SK-N-SH treated with all-trans-retinoic acid at 6 μM for 48 hours (cell line): ENCODE data around the gene UBE2U.

Source experiments
- ATAC-seq: fragments of 200-7000 bp; cut with Tn5 transposase; 3 replicates; pipeline ENCODE4 v1.9.1; 2020; ENCODE audit warnings: mild to moderate bottlenecking, moderate library complexity
- ARNTL ChIP-seq: fragments of 450-650 bp; formaldehyde crosslinking; IDR thresholded peaks from 2 replicates; pipeline ENCODE4 v1.5.0; 2020; ENCODE audit warnings: low read depth, mild to moderate bottlenecking, moderate library complexity, borderline replicate concordance
- BACH2 ChIP-seq: fragments of 250-450 bp; sonication (Bioruptor Pico); IDR thresholded peaks from 2 replicates; pipeline ENCODE4 v1.9.0; 2021; ENCODE audit warnings: mild to moderate bottlenecking, borderline replicate concordance
- CREB5 ChIP-seq: fragments of 250-450 bp; sonication (Bioruptor Pico); IDR thresholded peaks from 2 replicates; pipeline ENCODE4 v1.5.1; 2020; ENCODE audit warnings: low read depth, mild to moderate bottlenecking, moderate library complexity
- CSDC2 ChIP-seq: fragments of 250-450 bp; sonication (Bioruptor Pico); IDR thresholded peaks from 2 replicates; pipeline ENCODE4 v1.5.0; 2020; ENCODE audit warnings: mild to moderate bottlenecking, moderate library complexity
- CSRNP3 ChIP-seq: fragments of 250-450 bp; sonication (Bioruptor Pico); IDR thresholded peaks from 2 replicates; pipeline ENCODE4 v1.5.1; 2021; ENCODE audit warnings: mild to moderate bottlenecking, moderate library complexity
- ESRRG ChIP-seq: fragments of 250-450 bp; sonication (Bioruptor Pico); IDR thresholded peaks from 2 replicates; pipeline ENCODE4 v1.6.1; 2021; ENCODE audit warnings: mild to moderate bottlenecking
- GLIS3 ChIP-seq: fragments of 250-450 bp; sonication (Bioruptor Pico); IDR thresholded peaks from 2 replicates; pipeline ENCODE4 v1.5.0; 2020; ENCODE audit warnings: mild to moderate bottlenecking, moderate library complexity
- ISL1 ChIP-seq: fragments of 250-450 bp; sonication (Bioruptor Pico); IDR thresholded peaks from 2 replicates; pipeline ENCODE4 v2.1.2; 2022; ENCODE audit warnings: mild to moderate bottlenecking, moderate library complexity
- OSR1 ChIP-seq: fragments of 250-450 bp; sonication (Bioruptor Pico); IDR thresholded peaks from 2 replicates; pipeline ENCODE4 v1.8.0; 2022; ENCODE audit warnings: moderate library complexity, mild to moderate bottlenecking, inconsistent platforms
- POU6F1 ChIP-seq: fragments of 250-450 bp; sonication (Bioruptor Pico); IDR thresholded peaks from 2 replicates; pipeline ENCODE4 v1.8.0; 2021; ENCODE audit warnings: low read depth, mild to moderate bottlenecking, moderate library complexity, borderline replicate concordance
- PPARA ChIP-seq: fragments of 250-450 bp; sonication (Bioruptor Pico); IDR thresholded peaks from 2 replicates; pipeline ENCODE4 v1.5.0; 2020; ENCODE audit warnings: mild to moderate bottlenecking, borderline replicate concordance
- RARB ChIP-seq: fragments of 250-450 bp; sonication (Bioruptor Pico); IDR thresholded peaks from 2 replicates; pipeline ENCODE4 v1.8.0; 2021; ENCODE audit warnings: mild to moderate bottlenecking, moderate library complexity
- TCF4 ChIP-seq: fragments of 250-450 bp; sonication (Bioruptor Pico); IDR thresholded peaks from 2 replicates; pipeline ENCODE4 v1.8.0; 2021; ENCODE audit warnings: mild to moderate bottlenecking, moderate library complexity, borderline replicate concordance
- TOX ChIP-seq: fragments of 250-450 bp; sonication (Bioruptor Pico); IDR thresholded peaks from 2 replicates; pipeline ENCODE4 v1.8.0; 2021; ENCODE audit warnings: mild to moderate bottlenecking, moderate library complexity, borderline replicate concordance
- TSHZ2 ChIP-seq: fragments of 250-450 bp; sonication (Bioruptor Pico); IDR thresholded peaks from 2 replicates; pipeline ENCODE4 v1.5.0; 2020; ENCODE audit warnings: mild to moderate bottlenecking, moderate library complexity
- ZC3H10 ChIP-seq: fragments of 250-450 bp; sonication (Bioruptor Pico); IDR thresholded peaks from 2 replicates; pipeline ENCODE4 v1.5.1; 2021; ENCODE audit warnings: mild to moderate bottlenecking, moderate library complexity
- ZFP3 ChIP-seq: fragments of 250-450 bp; sonication (Bioruptor Pico); IDR thresholded peaks from 2 replicates; pipeline ENCODE4 v1.5.0; 2020; ENCODE audit warnings: mild to moderate bottlenecking, moderate library complexity
- ZFP30 ChIP-seq: fragments of 450-650 bp; formaldehyde crosslinking; IDR thresholded peaks from 2 replicates; pipeline ENCODE4 v1.5.0; 2022; ENCODE audit warnings: mild to moderate bottlenecking, moderate library complexity
- ZNF565 ChIP-seq: fragments of 450-650 bp; formaldehyde crosslinking; conservative IDR thresholded peaks from 2 replicates; pipeline ENCODE4 v1.5.0; 2020; ENCODE audit warnings: low read depth, mild to moderate bottlenecking, moderate library complexity
- ZNF70 ChIP-seq: fragments of 450-650 bp; formaldehyde crosslinking; IDR thresholded peaks from 2 replicates; pipeline ENCODE4 v1.5.0; 2020; ENCODE audit warnings: mild to moderate bottlenecking, moderate library complexity
- ZNF8 ChIP-seq: fragments of 450-650 bp; formaldehyde crosslinking; IDR thresholded peaks from 2 replicates; pipeline ENCODE4 v1.5.0; 2020; ENCODE audit warnings: mild to moderate bottlenecking, moderate library complexity

The UBE2U gene

DNA sequence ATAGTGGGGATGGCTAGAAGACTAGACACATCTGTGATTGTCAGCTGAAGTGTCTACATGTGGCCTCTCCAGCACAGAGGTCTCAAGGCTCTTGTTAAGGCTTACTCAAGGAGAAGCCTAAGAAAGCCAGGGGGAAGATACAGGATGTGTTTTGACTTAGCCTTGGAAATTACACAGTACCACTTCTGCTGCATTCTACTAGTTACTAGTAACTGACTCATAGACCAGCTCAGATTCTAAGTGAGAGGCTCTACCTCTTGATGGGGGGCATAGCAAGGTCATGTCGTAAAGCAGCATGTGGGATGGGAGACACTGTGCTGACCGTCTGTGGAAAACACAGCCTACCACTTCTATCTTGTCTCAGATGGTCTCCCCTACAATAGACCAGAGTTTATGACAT, 99.5 kb downstream of the UBE2U start:
- peak; percentile 46 for ATAC-seq
- TF ChIP-seq ZNF565 (CRISPR knock-in tag): no peak

DNA sequence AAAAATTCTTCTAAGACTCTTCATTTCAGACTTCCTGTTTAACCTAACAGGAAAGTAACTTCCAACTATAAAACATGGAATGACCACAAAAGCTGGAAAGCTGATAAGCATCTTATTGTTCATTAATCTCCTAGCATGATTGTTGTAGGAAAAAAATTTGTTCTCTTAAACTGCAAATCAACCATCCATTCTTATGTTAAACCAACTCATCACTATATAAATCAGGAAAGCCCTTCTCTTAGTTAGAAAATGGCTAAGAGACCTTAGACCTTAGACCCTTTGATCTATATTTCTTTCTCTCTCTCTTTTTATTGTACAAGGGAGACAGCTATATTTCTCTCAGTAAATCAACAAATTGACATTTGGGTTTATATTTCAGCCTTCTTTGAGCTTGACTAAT, 101.4 kb downstream of the UBE2U start:
- ATAC-seq: no peak
- no peak for TF ChIP-seq CSDC2 (CRISPR knock-in tag)
- TF ChIP-seq BACH2 (CRISPR knock-in tag): no peak
- TF ChIP-seq PPARA (CRISPR knock-in tag): no peak
- TF ChIP-seq TOX (CRISPR knock-in tag): no peak
- TF ChIP-seq CREB5: no peak
- no peak for TF ChIP-seq ESRRG (CRISPR knock-in tag)
- TF ChIP-seq ZC3H10 (CRISPR knock-in tag): no peak
- no peak for TF ChIP-seq OSR1 (CRISPR knock-in tag)
- no peak for TF ChIP-seq ZNF70 (CRISPR knock-in tag)

DNA sequence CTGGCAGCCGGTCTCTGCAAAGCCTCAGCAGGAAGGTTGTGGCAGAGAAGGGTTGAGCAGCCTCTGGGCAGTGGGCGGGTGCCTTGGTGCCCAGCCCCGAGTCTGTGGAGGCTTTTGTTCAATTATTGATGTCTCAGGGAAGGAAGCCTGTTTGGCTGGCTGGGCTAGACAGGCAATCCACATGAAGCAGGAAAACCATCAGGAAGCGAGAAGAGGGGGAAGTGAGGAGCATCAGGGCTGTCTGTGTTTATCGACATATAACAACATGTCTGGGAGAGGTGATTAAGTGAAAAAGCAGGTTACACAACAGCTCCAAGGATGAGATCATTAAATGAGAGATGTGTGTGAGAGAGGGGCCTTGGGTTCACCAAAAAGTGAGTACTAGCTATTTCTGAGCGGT, 105.4 kb downstream of the UBE2U start:
- ATAC-seq: no peak
- no peak for TF ChIP-seq TSHZ2 (CRISPR knock-in tag)
- no peak for TF ChIP-seq POU6F1 (CRISPR knock-in tag)
- TF ChIP-seq ZFP3: no peak
- TF ChIP-seq ISL1 (CRISPR knock-in tag): no peak
- no peak for TF ChIP-seq TCF4 (CRISPR knock-in tag)
- TF ChIP-seq RARB (CRISPR knock-in tag): no peak
- TF ChIP-seq GLIS3 (CRISPR knock-in tag): no peak
- no peak for TF ChIP-seq OSR1 (CRISPR knock-in tag)
- no peak for TF ChIP-seq PPARA (CRISPR knock-in tag)
- no peak for TF ChIP-seq CSRNP3 (CRISPR knock-in tag)
- no peak for TF ChIP-seq BACH2 (CRISPR knock-in tag)
- TF ChIP-seq ZC3H10 (CRISPR knock-in tag): no peak
- TF ChIP-seq CREB5: no peak
- TF ChIP-seq ZFP30 (CRISPR knock-in tag): no peak
- no peak for TF ChIP-seq ZNF8
- TF ChIP-seq ARNTL (CRISPR knock-in tag): no peak

DNA sequence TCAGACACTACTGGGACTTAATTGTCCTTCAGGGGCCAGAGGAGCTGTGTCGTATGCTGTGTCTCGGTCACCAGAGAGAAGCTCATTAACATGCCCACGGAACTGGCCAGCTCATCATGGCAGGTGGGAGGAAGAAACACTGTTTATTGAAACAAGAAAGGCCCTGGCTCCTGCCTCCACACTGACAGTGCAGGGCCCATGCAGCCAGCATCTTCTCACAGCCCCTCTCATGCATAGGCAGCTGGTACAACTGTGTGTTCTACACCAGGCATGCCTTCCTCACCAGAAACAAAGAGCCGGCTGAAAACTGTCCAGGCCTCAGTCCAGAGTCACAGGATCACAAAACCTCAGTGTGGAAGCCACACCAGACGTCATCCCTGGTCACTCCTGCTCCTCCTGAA, 106.0 kb downstream of the UBE2U start:
- ATAC-seq: no peak
- TF ChIP-seq ZC3H10 (CRISPR knock-in tag): no peak
- no peak for TF ChIP-seq ESRRG (CRISPR knock-in tag)
- TF ChIP-seq CSDC2 (CRISPR knock-in tag): no peak
- TF ChIP-seq ARNTL (CRISPR knock-in tag): no peak
- no peak for TF ChIP-seq OSR1 (CRISPR knock-in tag)
- TF ChIP-seq TOX (CRISPR knock-in tag): no peak
- TF ChIP-seq ZNF565 (CRISPR knock-in tag): no peak
- no peak for TF ChIP-seq RARB (CRISPR knock-in tag)
